Measurements from ENCODE around the gene KHDC1. TPM values are rescaled to one million over a fixed set of nuclear protein-coding genes. Genes with fewer than 3 reads are reported as not detected.

KHDC1 gene
- total and polyA plus RNA-seq, 2 of the 8 experiments (the other 6 are each of a cell fraction or from before 2014, with no cell fraction given) = 4.3 to 7.3 TPM

DNA sequence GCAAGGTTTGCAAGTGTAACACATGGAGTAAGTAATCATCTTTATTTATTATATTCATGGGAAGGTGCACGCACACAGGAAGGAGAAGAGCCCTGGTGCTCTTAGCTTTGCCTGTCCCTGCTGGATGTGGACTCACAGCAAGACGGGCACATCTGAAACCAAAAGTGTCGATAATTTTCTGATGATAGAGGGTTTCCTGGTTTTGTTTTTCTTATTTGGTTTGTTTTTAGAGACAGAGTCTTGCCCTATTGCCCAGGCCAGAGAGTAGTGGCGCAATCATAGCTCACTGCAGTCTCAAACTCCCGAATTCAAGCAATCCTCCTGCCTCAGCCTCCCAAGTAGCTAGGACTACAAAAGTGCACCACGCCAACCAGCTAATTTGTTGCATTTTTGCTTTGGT lies 29.9 kb downstream of the KHDC1 start:
- DNase-seq (ENCODE audit: low read depth in 1 of 2, low spot score in 2 of 2) = no peak
- no peak overlapping the region for H4K5ac ChIP-seq (ENCODE audit: insufficient read length, low read depth, low read length)
- no peak overlapping the region for H3K4ac ChIP-seq (replicated peaks; ENCODE audit: insufficient read length, low read depth, low read length)
- no peak overlapping the region for H3K4me3 ChIP-seq (ENCODE audit: extremely low read depth in 1 of 4, insufficient read depth in 2 of 4, low read depth in 3 of 4, low read length in 4 of 4)
- H3K27me3 ChIP-seq (replicated peaks in 1 of 4; ENCODE audit: control insufficient read depth in 3 of 4, extremely low read depth in 1 of 4, insufficient read depth in 3 of 4, low read length in 3 of 4) = no peaks in the 10 kb centered on the region
- no peak overlapping the region for H2BK12ac ChIP-seq (ENCODE audit: low read depth, low read length)
- no peaks in the 10 kb centered on the region for H3K23me2 ChIP-seq (ENCODE audit: low read depth, low read length)
- H2BK120ac ChIP-seq (replicated peaks; ENCODE audit: low read depth, low read length) = no peak overlapping the region
- no peaks in the 10 kb centered on the region for H3K79me1 ChIP-seq (ENCODE audit: low read depth, low read length)
- H2AK5ac ChIP-seq (ENCODE audit: low read depth, low read length) = no peak overlapping the region
- CTCF ChIA-PET (ENCODE audit: partially characterized antibody) = interaction anchor here (1.4 to 1.9 kb wide), 2 partner anchors 13 to 93 kb away, joined by 3 to 7 read pairs; no protein-coding TSS in a partner anchor
- H2BK15ac ChIP-seq (ENCODE audit: low read length) = no peak overlapping the region
- H3K23ac ChIP-seq (ENCODE audit: insufficient read length) = no peak overlapping the region
- no peak overlapping the region for H3K14ac ChIP-seq (ENCODE audit: insufficient read length)
- no peak for FAIRE-seq
- H2BK20ac ChIP-seq (ENCODE audit: low read length) = no peak overlapping the region
- no peaks in the 10 kb centered on the region for H3K36me3 ChIP-seq (ENCODE audit: control insufficient read depth in 2 of 4, insufficient read depth in 4 of 4, low read length in 3 of 4)
- no peak overlapping the region for H3K27ac ChIP-seq (ENCODE audit: low read depth, low read length)
- POLR2A ChIA-PET (ENCODE audit: partially characterized antibody) = interaction anchor here (1.1 kb wide), 1 partner anchor 22 kb away, joined by 3 read pairs; no protein-coding TSS in a partner anchor
- H4K20me1 ChIP-seq (replicated peaks in 1 of 2; ENCODE audit: control insufficient read depth in 1 of 2, insufficient read depth in 2 of 2, low read length in 2 of 2) = no peaks in the 10 kb centered on the region
- no peak overlapping the region for H2AFZ ChIP-seq (ENCODE audit: low read length)
- no peak overlapping the region for H4K91ac ChIP-seq (replicated peaks; ENCODE audit: insufficient read length, low read length)
- H3K4me2 ChIP-seq (ENCODE audit: insufficient read depth in 1 of 2, low read depth in 2 of 2, low read length in 2 of 2) = no peak overlapping the region
- H3K9me3 ChIP-seq (ENCODE audit: insufficient read depth in 2 of 2, low read depth in 1 of 2, low read length in 1 of 2) = no peaks in the 10 kb centered on the region
- H3K4me1 ChIP-seq (replicated peaks in 1 of 4; ENCODE audit: control insufficient read depth in 3 of 4, insufficient read depth in 4 of 4, low read length in 3 of 4) = no peaks in the 10 kb centered on the region; a peak in 1 of 7 replicates
- H4K8ac ChIP-seq (ENCODE audit: extremely low read depth, insufficient read depth, low read length) = no peak overlapping the region
- no peak overlapping the region for H3K56ac ChIP-seq (replicated peaks; ENCODE audit: insufficient read length, low read depth, low read length)
- H3K18ac ChIP-seq (ENCODE audit: extremely low read depth, low read length) = no peak overlapping the region
- no peak overlapping the region for H2BK5ac ChIP-seq (ENCODE audit: low read depth, low read length)
- no peaks in the 10 kb centered on the region for H3K79me2 ChIP-seq (ENCODE audit: control insufficient read depth in 1 of 2, insufficient read depth in 2 of 2, low read length in 2 of 2)
- 79% methylated on average over 6 of the region's 6 CpGs; no CpG with 5 or more reads in 1 of the 2 experiments for WGBS, 2 experiments (ENCODE audit: extremely low coverage in 1 of 2, insufficient coverage in 1 of 2, insufficient read length in 1 of 2, insufficient replicate concordance in 2 of 2, low coverage in 1 of 2, low lambda C conversion rate in 2 of 2, missing lambda C conversion rate in 1 of 2)
- no peak overlapping the region for H3K9ac ChIP-seq (replicated peaks in 1 of 4; ENCODE audit: extremely low read depth in 1 of 4, low read depth in 3 of 4, low read length in 3 of 4)
- TF ChIP-seq SIX5 (IDR thresholded peaks at IDR 0.05; ENCODE audit: low read depth, low read length) (no peak), TEAD4 (IDR thresholded peaks at IDR 0.05; ENCODE audit: low read depth, low read length) (no peak), JUND (IDR thresholded peaks at IDR 0.05; ENCODE audit: low read length) (no peak), GTF2F1 (IDR thresholded peaks at IDR 0.05; ENCODE audit: borderline replicate concordance, low read depth, low read length) (no peak), HDAC6 (IDR thresholded peaks at IDR 0.05; ENCODE audit: low read depth, low read length) (no peak)

Data from H1 (cell line).